T-helper 1 cell treated with Interleukin-12 subunit alpha and Interleukin-12 subunit beta and Interleukin-4 antibody, amounts not matched to agents 30 ng/mL and 1 ng/mL, for 36 hours (primary cell): ENCODE measurements around the gene RXRA. TPM values are rescaled to one million over a fixed set of nuclear protein-coding genes. Genes with fewer than 3 reads are reported as not detected.

Source experiments
- intact Hi-C: fragments of 100-400 bp; cut with micrococcal nuclease; formaldehyde crosslinking; loops from one replicate; pipeline ENCODE4 v1.15.1; 2024
- total RNA-seq: library from RNA; stranded (reverse); gene quantifications from 2 replicates; pipeline ENCODE4 v1.2.3, GENCODE V29; 2022

Gene RXRA
- total RNA-seq, 1 donor from 2014 or later = 2.0 TPM

- intact Hi-C loops = no loop called here
These were observed 133.3 kb downstream of the RXRA start for GRCh38 chr9:134459573-134459972.

DNA sequence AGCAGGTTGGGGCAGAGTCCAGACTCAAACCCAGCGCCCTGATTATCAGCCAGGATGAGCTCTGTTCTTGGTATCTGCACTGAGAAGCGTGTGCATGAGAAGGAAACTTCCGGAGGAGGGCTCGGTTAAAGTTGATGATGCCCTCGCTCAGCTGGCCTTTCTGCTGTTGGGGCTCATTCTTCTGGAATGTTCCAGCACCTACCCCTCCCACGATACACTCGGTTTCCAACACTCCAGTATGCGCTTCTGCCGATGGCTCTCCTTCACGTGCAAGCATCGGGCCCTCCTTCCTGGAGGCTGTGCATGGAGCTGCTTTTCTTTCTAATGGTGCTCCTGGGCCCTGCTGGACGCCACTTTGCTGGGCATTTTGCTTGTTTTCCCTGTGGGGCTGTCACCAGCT, 134.0 kb downstream of the RXRA start:
- intact Hi-C loops = no loop called here

- intact Hi-C loops = no loop called here
These were observed 134.6 kb downstream of the RXRA start for GRCh38 chr9:134460896-134461295.

- intact Hi-C loops = no loop called here
These were observed 135.2 kb downstream of the RXRA start for GRCh38 chr9:134461426-134461982.

- intact Hi-C loops = no loop called here
These were observed 136.1 kb downstream of the RXRA start for GRCh38 chr9:134462318-134462717.

DNA sequence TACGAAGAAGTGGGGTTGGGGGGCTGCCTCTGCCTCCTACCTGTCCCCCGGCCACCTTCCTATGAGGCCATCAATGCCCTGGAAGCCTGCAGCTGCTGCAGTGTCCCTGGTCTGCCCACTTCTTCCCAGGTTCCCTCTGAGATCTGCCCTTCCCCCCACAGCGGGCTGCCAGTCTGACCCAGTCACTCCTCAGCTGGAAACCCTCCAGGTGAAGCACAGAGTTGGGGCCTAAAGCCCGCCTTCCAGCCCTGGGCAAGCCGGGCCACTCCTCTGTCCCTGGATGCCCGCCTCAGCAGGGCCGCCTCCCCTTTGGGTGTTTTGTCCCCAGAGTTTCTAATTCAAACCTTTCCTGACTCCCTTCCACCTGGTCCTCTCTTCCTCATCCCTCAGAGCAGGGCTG, 137.0 kb downstream of the RXRA start:
- intact Hi-C loops = no loop called here

GRCh38 chr9:134466869-134467616, 140.8 kb downstream of the RXRA start:
- intact Hi-C loops = no loop called here

- intact Hi-C loops = no loop called here
These were observed 142.1 kb downstream of the RXRA start for GRCh38 chr9:134468358-134468757.

DNA sequence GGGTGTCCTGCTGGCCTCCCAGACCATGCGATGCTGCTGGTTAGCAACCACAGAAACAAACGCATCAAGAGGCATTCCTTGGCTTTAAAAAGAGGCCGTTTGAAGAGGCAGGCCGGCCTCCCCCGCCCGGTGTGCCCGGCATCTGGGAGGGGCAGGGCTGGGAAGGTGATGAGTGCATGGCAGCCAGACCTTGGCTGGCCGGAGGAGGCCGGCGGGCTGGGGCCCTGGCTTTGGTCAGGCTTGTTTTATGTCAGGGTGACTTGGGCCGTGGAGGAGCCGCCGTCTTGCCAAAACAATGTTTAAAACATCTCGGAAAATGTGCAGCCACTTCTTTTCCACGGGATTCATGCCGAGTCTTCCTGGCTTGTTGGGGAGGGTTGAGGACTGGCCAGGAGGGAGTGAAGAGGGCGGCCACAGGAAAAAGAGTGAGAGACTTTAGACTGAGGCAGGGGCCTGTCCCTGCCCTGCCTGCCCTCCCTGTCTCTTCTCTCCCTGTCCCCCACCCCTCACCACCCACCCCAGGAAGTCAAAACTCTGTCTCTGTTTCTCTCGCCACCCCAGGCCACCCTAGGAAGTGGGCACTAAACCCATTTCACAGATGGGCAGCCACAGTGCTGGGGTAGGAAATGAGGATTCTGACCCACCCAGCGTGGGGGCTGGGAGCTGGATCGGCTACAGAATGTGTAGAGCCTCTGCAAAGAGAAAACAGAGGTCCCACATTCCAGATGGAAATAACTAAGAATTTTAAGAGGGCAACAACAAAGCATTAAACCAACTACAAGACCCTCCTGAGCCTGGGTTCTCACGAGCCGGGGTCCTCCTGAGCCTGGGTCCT, 143.0 kb downstream of the RXRA start:
- intact Hi-C loops = no loop called here

- intact Hi-C loops = no loop called here
These were observed 146.0 kb downstream of the RXRA start for GRCh38 chr9:134472256-134472655.

DNA sequence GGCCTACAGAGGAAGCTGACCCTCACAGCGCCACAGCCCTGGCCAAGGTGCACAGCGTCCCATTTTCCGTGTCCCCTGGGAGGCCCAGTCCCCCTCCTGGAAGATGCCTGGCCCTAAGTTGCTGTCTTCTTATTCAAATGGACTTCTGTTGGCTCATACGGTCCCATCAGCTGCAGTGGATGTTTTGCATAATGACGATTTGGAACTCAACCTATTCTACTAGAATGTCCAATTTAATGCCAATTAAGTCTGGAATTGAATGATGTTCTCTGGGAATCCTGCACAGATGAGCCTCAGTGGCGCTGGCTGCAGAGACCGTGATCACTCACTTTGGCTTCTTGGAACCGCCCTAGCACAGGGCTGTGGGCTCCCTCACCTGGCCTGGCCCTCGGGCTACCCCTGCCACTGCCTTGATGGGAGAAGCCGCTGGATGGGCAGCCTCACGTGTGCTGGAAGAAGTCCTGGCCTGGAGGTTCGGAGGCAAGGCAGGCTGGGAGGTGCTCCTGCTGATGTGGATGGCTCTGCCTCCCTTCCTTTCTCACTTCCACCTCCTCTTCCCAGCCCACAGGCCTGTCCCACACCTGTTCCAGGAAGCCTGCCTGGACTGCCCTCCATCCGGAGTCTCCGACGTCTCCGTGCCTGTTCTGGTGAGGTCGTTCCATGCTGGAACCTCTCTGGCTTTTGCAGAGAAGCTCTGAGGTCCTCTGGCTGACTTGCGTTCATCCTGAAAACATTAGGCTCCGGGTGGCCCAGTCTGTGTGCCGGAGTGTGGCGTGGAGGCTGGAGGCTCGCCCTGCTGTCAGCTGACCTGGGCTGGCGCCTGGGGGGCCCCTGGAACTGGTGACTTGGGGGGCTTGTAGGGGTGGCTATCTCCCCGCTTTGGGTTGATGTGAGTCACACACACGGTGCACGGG, 147.1 kb downstream of the RXRA start:
- intact Hi-C loops = no loop called here

- intact Hi-C loops = no loop called here
These were observed 147.8 kb downstream of the RXRA start for GRCh38 chr9:134474055-134474370.

DNA sequence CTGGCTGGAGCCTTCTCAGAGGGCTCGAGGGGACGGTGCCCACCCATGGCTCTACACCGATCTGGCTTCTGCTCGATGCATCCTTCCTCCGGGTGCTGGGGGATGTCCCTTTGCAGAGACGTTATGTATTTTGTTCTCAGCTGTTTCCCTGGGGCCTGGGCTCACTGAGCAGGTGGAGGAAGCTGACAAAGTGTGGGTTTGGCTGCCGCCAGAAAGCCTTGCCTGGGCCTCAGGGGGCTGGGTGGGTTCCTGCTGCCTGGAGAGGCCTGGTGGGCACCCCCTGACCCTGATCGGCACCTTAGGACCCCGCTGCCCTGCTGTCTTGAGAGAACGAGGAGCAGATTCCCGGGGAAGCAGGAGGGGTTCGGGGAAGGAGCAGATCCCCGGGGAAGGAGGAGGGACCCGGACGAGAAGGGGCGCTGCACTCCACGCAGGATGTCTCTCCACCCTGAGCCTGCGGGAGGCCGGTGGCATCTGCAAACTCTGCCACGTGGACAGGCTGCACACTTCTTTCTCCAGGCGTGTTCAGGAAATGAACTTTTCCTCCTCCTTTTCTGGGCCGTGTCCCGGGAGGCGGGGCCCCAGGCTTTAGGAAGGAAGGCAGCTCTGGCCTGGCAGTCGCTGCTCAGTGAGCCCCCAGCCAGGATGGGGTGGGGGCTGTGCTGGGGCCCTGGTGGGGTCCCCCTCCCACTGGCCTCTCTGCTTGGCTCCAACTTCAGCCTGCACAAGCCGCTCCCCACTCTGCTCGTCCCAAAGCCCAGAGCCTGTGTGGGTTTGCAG, 148.9 kb downstream of the RXRA start:
- intact Hi-C loops = no loop called here

DNA sequence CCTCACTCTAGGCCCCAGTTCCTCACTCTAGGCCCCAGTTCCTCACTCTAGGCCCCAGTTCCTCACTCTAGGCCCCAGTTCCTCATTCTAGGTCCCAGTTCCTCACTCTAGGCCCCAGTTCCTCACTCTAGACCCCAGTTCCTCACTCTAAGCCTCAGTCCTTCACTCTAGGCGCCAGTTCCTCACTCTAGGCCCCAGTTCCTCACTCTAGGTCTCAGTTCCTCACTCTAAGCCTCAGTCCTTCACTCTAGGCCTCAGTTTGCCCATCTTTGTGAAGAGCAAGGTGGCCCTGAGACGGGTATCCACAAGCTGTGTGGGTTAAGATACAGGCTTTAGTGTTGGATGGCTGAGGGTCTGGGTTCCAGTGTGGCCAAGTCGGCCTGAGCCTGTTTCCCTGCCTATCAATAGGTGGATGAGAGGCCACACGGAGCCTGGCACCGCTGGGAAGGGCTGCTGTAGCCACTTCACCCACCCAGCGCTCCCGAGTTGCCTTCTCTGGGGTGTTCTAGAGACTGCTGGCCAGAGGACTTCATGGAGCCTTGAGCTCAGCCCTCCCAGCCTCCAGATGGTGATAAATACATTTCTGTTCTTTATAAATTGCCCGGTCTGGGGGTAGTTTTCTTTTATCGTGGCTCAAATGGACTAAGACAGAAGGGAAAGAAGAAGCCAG, 150.2 kb downstream of the RXRA start:
- intact Hi-C loops = no loop called here

- intact Hi-C loops = no loop called here
These were observed 150.7 kb downstream of the RXRA start for GRCh38 chr9:134476942-134477335.

GRCh38 chr9:134477342-134477925, 151.2 kb downstream of the RXRA start:
- intact Hi-C loops = no loop called here

- intact Hi-C loops = no loop called here
These were observed 151.7 kb downstream of the RXRA start for GRCh38 chr9:134477927-134478326.

DNA sequence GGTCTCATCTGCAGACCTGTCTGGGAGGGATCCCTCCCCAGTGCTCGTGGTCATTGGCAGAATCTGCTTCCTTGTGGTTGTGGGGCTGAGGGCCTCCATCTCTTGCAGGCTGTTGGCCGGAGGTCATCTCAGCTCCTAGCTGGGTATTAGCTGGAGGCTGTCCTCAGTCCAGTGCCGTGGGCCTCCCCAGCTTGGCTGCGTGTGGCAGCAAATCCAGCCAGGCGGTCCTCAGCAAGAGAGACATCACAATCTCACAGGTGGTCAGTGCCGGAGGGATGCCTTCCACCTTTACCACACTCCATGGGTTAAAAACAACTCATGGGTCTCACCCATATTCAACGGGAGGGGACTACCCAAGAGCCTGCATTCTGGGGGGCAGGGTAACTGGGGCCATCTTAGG, 155.5 kb downstream of the RXRA start:
- intact Hi-C loops = no loop called here

GRCh38 chr9:134482226-134482625, 156.0 kb downstream of the RXRA start:
- intact Hi-C loops = no loop called here
